NCI-H526 treated with DMSO at 0.1 percent for 48 hours (cell line): ENCODE measurements around the gene SMCO4.
"Not testable (repeated sequence)": the region's sequence is repeated elsewhere in the genome, so short reads cannot be mapped to it uniquely, and the experiment has no call there.

ENCODE experiments used
- DNase-seq: peaks from one replicate; lab custom pipeline; 2025; lab: John Stamatoyannopoulos, UW

The SMCO4 gene

DNA sequence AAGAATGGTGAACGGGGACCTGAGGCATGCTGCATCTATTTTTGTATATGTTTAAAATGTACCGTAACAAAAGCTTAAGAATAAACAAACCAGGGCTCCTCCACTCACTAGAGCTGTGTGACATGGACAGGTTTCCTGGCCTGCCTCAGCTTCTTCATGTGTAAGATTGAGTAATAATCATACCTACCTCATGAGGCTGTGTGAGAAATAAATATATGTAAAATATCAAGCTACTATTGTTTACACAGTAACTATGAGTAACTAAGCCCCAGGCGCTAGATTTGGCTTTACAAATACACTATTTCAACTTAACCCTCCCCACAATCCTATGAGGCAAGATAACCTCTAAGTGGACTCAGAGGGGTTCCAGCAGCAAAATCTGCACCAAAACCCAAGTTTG lies 66.4 kb downstream of the SMCO4 start:
- DNase-seq, result peak; percentile 97

DNA sequence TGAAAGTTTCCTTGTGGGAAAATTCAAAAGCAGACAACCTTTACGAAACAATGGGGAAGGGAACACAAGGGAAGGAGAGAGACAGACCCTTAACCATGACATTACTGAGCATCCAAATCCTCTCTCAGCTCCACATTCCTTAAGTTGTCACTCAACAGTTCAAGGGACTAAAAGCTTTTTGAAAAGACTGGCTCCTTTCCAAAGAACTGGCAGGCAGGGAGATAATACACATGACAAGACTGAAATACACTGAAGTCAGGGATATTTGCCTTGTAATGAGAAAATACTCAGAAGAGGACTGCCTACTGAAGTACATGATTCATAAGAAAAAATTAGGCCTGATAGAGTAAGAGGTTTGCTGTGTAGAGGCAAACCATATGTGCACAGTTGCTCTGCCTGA lies 69.1 kb downstream of the SMCO4 start:
- DNase-seq, result no peak

DNA sequence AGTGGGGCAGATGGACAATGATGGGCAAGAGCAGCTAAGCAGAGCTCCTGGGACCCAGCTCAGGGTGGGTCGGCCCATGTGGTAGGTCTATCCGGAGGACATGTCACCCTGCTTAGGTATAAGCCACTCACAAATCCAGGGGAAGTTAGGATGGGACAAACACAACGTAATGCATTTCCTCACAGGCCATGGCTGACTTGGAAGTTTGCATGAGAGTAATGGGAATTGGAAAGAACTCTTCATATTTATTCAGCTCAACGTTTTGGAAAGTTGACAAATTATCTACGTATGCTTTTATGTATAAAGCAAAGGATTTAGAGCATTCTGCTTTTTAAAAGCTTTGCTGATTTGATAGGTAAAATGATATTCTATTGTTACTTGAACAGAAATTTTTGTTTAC lies 74.9 kb downstream of the SMCO4 start:
- DNase-seq, result peak; percentile 81

DNA sequence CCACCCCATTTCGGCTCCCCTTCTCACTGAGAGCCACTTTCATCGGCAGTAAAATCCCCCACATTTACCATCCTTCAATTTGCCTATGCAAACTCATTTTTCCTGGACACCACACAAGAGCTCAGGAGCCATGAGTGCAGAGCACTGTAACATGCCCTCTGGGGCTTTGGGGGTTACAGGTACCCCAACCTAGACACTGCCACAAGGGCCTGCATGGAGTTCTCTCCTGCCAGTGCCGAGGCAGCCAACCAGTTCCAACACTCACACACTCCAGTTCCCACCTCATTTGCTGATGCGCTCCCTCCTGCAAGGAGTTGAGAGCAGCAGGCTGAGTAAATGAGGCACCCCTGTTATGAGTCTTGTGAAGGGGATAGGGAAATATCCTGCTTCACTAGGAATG lies 76.1 kb downstream of the SMCO4 start:
- peak; percentile 79 for DNase-seq

DNA sequence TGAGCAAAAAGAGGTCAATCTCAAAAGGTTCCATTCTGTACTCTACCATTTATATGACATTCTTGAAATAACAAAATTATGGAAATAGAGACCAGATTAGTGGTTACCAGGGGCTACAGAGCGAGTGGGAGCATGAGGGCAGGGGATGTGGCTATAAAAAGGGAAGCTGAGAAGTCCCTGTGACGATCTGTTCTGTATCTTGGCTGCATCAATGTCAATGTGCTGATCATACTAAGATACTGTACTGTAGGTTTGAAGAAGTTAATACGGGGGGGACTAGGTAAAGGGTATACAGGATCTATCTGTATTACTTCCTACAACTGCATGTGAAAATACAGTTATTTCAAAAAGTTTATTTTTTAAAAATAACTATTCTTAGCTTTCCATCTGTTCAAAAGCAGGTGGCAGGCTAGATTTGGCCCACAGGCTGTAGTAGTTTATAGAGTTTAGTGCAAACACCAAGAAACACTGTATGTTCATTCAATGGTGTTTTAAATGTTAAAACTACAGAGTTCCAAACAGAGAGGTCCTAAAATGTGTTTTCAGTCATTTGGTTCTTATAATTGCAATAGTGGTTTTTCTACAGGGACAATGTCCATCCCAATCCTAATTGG lies 78.2 kb downstream of the SMCO4 start:
- DNase-seq, result no peak

DNA sequence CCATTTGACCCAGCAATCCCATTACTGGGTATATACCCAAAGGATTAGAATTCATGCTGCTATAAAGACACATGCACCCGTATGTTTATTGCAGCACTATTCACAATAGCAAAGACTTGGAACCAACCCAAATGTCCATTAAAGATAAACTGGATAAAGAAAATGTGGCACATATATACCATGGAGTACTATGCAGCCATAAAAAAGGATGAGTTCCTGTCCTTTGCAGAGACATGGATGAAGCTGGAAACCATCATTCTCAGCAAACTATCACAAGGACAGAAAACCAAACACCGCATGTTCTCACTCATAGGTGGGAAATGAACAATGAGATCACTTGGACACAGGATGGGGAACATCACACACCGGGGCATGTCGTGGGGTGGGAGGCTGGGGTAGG lies 79.5 kb downstream of the SMCO4 start:
- DNase-seq, result not testable (repeated sequence)

DNA sequence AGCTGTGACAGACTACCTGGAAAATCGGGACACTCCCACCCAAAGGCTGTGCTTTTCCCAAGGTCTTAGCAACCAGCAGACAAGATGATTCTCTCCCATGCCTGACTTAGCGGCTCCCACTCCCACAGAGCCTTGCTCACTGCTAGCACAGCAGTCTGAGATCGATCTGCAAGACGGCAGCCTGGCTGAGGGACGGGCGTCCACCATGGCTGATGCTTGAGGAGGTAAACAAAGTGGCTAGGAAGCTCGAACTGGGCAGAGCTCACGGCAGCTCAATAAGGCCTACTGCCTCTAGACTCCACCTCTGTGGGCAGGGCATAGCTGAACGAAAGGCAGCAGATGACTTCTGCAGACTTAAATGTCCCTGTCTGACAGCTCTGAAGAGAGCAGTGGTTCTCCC lies 84.9 kb downstream of the SMCO4 start:
- no peak for DNase-seq

DNA sequence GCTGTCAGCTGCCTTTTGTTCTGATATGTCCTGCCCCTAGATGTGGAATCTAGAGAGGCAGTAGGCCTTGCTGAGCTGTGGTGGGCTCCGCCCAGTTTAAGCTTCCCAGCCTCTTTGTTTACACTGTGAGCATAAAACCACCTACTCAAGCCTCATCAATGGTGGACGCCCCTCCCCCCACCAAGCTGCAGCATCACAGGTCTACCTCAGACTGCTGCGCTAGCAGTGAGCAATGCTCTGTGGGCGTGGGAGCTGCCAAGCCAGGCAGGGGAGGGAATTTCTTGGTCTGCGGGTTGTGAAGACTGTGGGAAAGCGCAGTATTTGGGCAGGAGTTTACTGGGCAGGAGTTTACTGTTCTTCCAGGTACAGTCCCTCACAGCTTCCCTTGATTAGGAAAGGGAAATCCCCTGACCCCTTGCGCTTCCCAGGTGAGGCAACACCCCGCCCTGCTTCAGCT lies 98.5 kb downstream of the SMCO4 start:
- peak; percentile 86 for DNase-seq

DNA sequence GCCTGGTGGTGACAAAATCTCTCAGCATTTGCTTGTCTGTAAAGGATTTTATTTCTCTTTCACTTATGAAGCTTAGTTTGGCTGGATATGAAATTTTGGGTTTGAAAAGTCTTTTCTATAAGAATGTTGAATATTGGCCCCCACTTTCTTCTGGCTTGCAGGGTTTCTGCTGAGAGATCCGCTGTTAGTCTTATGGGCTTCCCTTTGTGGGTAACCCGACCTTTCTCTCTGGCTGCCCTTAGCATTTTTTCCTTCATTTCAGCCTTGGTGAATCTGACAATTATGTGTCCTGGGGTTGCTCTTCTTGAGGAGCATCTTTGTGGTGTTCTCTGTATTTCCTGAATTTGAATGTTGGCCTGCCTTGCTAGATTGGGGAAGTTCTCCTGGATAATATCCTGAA lies 100.0 kb downstream of the SMCO4 start:
- not testable (repeated sequence) for DNase-seq

DNA sequence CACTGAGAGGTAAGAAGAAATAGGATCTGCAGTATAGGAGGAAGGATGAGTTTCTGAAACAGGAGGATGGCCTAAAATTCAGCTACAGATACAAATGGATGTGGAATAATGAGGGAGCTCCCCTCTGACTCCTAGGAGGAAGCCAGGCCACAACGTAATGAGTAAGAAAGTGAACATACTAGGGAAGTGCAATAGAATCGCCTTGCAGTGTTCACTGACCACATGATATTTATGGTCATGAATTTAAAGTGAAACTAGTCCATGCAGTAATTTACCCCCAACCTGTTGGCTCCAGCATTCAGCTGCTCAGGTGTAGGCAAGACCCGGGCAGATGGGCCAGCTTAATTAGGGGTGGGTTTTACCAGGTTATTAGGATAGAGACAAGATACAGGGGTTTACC lies 110.9 kb downstream of the SMCO4 start:
- no peak for DNase-seq
